K562 (cell line): Measurements from ENCODE around the gene ARID3A. TPM values are rescaled to one million over a fixed set of nuclear protein-coding genes. Genes with fewer than 3 reads are reported as not detected.

Experiments
- CCNT2 ChIP-seq: IDR thresholded peaks from 2 replicates; pipeline ENCODE4 v1.6.1; 2011; ENCODE audit warnings: borderline replicate concordance, low read depth, mild to moderate bottlenecking, moderate library complexity, mixed read lengths, low read length; ENCODE audit not compliant: insufficient read length; ENCODE audit errors: extremely low read depth
- CREB5 ChIP-seq: fragments of 250-450 bp; sonication (Bioruptor Pico); IDR thresholded peaks from 2 replicates; pipeline ENCODE4 v1.5.0; 2020; ENCODE audit warnings: mild to moderate bottlenecking
- CSDE1 ChIP-seq, 2 experiments: fragments of 450-650 bp; IDR thresholded peaks; 2 replicates each; pipeline ENCODE4 v1.6.1; 2016; ENCODE audit warnings: mild to moderate bottlenecking in 1 of 2
- DLX4 ChIP-seq: fragments of 250-450 bp; sonication (Bioruptor Pico); IDR thresholded peaks from 2 replicates; pipeline ENCODE4 v1.6.1; 2021; ENCODE audit warnings: mild to moderate bottlenecking
- DNMT1 ChIP-seq: fragments of 450-650 bp; IDR thresholded peaks from 2 replicates; pipeline ENCODE4 v1.6.1; 2016; ENCODE audit warnings: antibody characterized with exemption, mild to moderate bottlenecking
- E2F8 ChIP-seq: fragments of 450-650 bp; IDR thresholded peaks from 2 replicates; pipeline ENCODE4 v1.7.1; 2018; ENCODE audit warnings: mild to moderate bottlenecking, low read depth; ENCODE audit not compliant: partially characterized antibody
- ELF1 ChIP-seq: fragments of 200-800 bp; sonication (Bioruptor generic); IDR thresholded peaks from 2 replicates; pipeline ENCODE4 v1.6.1; 2016; ENCODE audit warnings: missing genetic modification characterization, missing compliant biosample characterization
- GTF3C2 ChIP-seq: IDR thresholded peaks from 3 replicates; pipeline ENCODE4 v1.6.1; 2011; ENCODE audit warnings: borderline replicate concordance, mild to moderate bottlenecking, moderate library complexity; ENCODE audit not compliant: insufficient read length; ENCODE audit errors: extremely low read depth
- HMGN3 ChIP-seq: IDR thresholded peaks from 2 replicates; pipeline ENCODE4 v1.6.1; 2011; ENCODE audit warnings: borderline replicate concordance, low read depth, mild to moderate bottlenecking, mixed read lengths, low read length; ENCODE audit not compliant: insufficient read length; ENCODE audit errors: extremely low read depth
- KLF1 ChIP-seq: fragments of 450-650 bp; IDR thresholded peaks from 2 replicates; pipeline ENCODE4 v1.6.1; 2016; ENCODE audit warnings: missing genetic modification characterization, missing compliant biosample characterization
- KLF13 ChIP-seq: fragments of 450-650 bp; IDR thresholded peaks from 2 replicates; pipeline ENCODE4 v1.6.1; 2016; ENCODE audit warnings: missing genetic modification characterization, low read depth, mild to moderate bottlenecking, missing compliant biosample characterization, moderate library complexity, borderline replicate concordance
- NR2F6 ChIP-seq: fragments of 450-650 bp; formaldehyde crosslinking; IDR thresholded peaks from 2 replicates; pipeline ENCODE4 v1.4.0; 2020; ENCODE audit warnings: mild to moderate bottlenecking
- RBBP5 ChIP-seq: fragments of 200-600 bp; sonication (generic); IDR thresholded peaks from 2 replicates; pipeline ENCODE4 v1.6.1; 2012; ENCODE audit warnings: borderline replicate concordance, mild to moderate bottlenecking, low read length, control low read depth, inconsistent platforms; ENCODE audit not compliant: insufficient read depth, poor library complexity, severe bottlenecking
- TEAD4 ChIP-seq, 2 experiments: sonication (generic) in 1 of 2; formaldehyde crosslinking in 1 of 2; IDR thresholded peaks; 2 replicates each; pipeline versions ENCODE4 v1.6.1 to v1.8.0; 2012 to 2022; ENCODE audit warnings: borderline replicate concordance in 1 of 2, inconsistent platforms in 1 of 2, low read length in 1 of 2, mild to moderate bottlenecking in 1 of 2, missing genetic modification reagents in 1 of 2
- ZNF280B ChIP-seq: fragments of 250-450 bp; sonication (Bioruptor Pico); IDR thresholded peaks from 2 replicates; pipeline ENCODE4 v1.5.1; 2021; ENCODE audit warnings: mild to moderate bottlenecking
- polyA plus RNA-seq, 8 experiments: library from polyadenylated mRNA; depleted of rRNA in 4 of 8; stranded (reverse) in 5 of 8; unstranded in 3 of 8; fragments of >200 nt; fragmentation: Nextera tagmentation in 2 of 8; fragmentation: Illumina TruSeq in 1 of 8; extraction: Ambion mirVana in 2 of 8; extraction: Trizol in 1 of 8; gene quantifications; 2 replicates each; pipeline versions ENCODE4 v1.2.1 to v1.2.3, GENCODE V29; 2011 to 2014; ENCODE audit warnings: inconsistent platforms in 1 of 8, missing spikeins in 1 of 8
- total RNA-seq, 7 experiments: library from RNA; depleted of rRNA in 6 of 7; stranded (reverse); fragments of >200 nt in 6 of 7; fragmentation: Illumina TruSeq in 2 of 7; extraction: Trizol in 2 of 7; gene quantifications; 2 replicates each; pipeline versions ENCODE4 v1.2.1 to v1.2.3, GENCODE V29; 2011 to 2021; ENCODE audit warnings: low replicate concordance in 1 of 7

Gene ARID3A
- total and polyA plus RNA-seq, 9 of the 15 experiments (the other 6 are each of a cell fraction or from before 2014, with no cell fraction given): 1.4 to 118 (median 31.2) TPM

- TF ChIP-seq E2F8 (no peak), CREB5 (no peak), DNMT1 (no peak), RBBP5 (no peak), HMGN3 (no peak), DLX4 (CRISPR knock-in tag) (no peak), ELF1 (tag) (no peak), ZNF280B (CRISPR knock-in tag) (no peak), NR2F6 (no peak), CCNT2 (no peak), KLF13 (tag) (0 out of 2 replicates have a peak, but pooled peaks have one; percentile 11), CSDE1 (IDR thresholded peaks at IDR 0.05) (no peak), GTF3C2 (peak; percentile 38), TEAD4 (IDR thresholded peaks at IDR 0.05; ENCODE audit: low read length) (no peak), TEAD4 (CRISPR knock-in tag; IDR thresholded peaks at IDR 0.05; ENCODE audit: borderline replicate concordance) (no peak), KLF1 (no peak)
These were observed 1.2 kb upstream of the ARID3A start (continued) for GRCh38 chr19:924553-925086.
